H1 (cell line): ENCODE results near the gene DOP1B. TPM values are rescaled to one million over a fixed set of nuclear protein-coding genes. Genes with fewer than 3 reads are reported as not detected.

Experiments
- BRCA1 ChIP-seq: IDR thresholded peaks from 2 replicates; pipeline ENCODE4 v1.6.1; 2012; ENCODE audit warnings: low read depth, low read length, improper control_type of control experiment
- RBBP5 ChIP-seq: IDR thresholded peaks from 2 replicates; pipeline ENCODE4 v1.7.1; 2012; ENCODE audit warnings: low read depth, mild to moderate bottlenecking, inconsistent platforms, low read length, moderate library complexity, borderline replicate concordance
- SP4 ChIP-seq: IDR thresholded peaks from 2 replicates; pipeline ENCODE4 v1.6.1; 2012; ENCODE audit warnings: low read length, inconsistent platforms
- polyA plus RNA-seq, 7 experiments: library from polyadenylated mRNA; depleted of rRNA in 3 of 7; stranded (reverse) in 5 of 7; unstranded in 2 of 7; fragments of >200 nt in 5 of 7; fragments of 200-250 nt in 2 of 7; gene quantifications; 1 replicate in 5 of 7; 2 replicates in 1 of 7; 4 replicates in 1 of 7; pipeline versions ENCODE4 v1.2.1 to v1.2.3, GENCODE V29; 2011 to 2013; ENCODE audit warnings: missing spikeins in 2 of 7, mixed read lengths in 2 of 7
- total RNA-seq: library from RNA; stranded (reverse); fragmentation: NEBNext Ultra II Directional; extraction: Animal tissue kit (Norgen Biotek cat#: 25700); gene quantifications from 2 replicates; pipeline ENCODE4 v1.2.1, GENCODE V29; 2021
- TF ChIP-seq, protein P1 (sequence below): fragments of 300-600 bp; sonication (generic); IDR thresholded peaks from 2 replicates; pipeline ENCODE4 v1.7.1; 2012; ENCODE audit warnings: low read length, moderate library complexity, mild to moderate bottlenecking, inconsistent platforms; ENCODE audit not compliant: insufficient replicate concordance

The DOP1B gene
- total and polyA plus RNA-seq, 2 of the 8 experiments (the other 6 are each of a cell fraction or from before 2014, with no cell fraction given): 2.8 to 9.9 TPM

- TF ChIP-seq RBBP5: no peak
- TF ChIP-seq, protein P1, sequence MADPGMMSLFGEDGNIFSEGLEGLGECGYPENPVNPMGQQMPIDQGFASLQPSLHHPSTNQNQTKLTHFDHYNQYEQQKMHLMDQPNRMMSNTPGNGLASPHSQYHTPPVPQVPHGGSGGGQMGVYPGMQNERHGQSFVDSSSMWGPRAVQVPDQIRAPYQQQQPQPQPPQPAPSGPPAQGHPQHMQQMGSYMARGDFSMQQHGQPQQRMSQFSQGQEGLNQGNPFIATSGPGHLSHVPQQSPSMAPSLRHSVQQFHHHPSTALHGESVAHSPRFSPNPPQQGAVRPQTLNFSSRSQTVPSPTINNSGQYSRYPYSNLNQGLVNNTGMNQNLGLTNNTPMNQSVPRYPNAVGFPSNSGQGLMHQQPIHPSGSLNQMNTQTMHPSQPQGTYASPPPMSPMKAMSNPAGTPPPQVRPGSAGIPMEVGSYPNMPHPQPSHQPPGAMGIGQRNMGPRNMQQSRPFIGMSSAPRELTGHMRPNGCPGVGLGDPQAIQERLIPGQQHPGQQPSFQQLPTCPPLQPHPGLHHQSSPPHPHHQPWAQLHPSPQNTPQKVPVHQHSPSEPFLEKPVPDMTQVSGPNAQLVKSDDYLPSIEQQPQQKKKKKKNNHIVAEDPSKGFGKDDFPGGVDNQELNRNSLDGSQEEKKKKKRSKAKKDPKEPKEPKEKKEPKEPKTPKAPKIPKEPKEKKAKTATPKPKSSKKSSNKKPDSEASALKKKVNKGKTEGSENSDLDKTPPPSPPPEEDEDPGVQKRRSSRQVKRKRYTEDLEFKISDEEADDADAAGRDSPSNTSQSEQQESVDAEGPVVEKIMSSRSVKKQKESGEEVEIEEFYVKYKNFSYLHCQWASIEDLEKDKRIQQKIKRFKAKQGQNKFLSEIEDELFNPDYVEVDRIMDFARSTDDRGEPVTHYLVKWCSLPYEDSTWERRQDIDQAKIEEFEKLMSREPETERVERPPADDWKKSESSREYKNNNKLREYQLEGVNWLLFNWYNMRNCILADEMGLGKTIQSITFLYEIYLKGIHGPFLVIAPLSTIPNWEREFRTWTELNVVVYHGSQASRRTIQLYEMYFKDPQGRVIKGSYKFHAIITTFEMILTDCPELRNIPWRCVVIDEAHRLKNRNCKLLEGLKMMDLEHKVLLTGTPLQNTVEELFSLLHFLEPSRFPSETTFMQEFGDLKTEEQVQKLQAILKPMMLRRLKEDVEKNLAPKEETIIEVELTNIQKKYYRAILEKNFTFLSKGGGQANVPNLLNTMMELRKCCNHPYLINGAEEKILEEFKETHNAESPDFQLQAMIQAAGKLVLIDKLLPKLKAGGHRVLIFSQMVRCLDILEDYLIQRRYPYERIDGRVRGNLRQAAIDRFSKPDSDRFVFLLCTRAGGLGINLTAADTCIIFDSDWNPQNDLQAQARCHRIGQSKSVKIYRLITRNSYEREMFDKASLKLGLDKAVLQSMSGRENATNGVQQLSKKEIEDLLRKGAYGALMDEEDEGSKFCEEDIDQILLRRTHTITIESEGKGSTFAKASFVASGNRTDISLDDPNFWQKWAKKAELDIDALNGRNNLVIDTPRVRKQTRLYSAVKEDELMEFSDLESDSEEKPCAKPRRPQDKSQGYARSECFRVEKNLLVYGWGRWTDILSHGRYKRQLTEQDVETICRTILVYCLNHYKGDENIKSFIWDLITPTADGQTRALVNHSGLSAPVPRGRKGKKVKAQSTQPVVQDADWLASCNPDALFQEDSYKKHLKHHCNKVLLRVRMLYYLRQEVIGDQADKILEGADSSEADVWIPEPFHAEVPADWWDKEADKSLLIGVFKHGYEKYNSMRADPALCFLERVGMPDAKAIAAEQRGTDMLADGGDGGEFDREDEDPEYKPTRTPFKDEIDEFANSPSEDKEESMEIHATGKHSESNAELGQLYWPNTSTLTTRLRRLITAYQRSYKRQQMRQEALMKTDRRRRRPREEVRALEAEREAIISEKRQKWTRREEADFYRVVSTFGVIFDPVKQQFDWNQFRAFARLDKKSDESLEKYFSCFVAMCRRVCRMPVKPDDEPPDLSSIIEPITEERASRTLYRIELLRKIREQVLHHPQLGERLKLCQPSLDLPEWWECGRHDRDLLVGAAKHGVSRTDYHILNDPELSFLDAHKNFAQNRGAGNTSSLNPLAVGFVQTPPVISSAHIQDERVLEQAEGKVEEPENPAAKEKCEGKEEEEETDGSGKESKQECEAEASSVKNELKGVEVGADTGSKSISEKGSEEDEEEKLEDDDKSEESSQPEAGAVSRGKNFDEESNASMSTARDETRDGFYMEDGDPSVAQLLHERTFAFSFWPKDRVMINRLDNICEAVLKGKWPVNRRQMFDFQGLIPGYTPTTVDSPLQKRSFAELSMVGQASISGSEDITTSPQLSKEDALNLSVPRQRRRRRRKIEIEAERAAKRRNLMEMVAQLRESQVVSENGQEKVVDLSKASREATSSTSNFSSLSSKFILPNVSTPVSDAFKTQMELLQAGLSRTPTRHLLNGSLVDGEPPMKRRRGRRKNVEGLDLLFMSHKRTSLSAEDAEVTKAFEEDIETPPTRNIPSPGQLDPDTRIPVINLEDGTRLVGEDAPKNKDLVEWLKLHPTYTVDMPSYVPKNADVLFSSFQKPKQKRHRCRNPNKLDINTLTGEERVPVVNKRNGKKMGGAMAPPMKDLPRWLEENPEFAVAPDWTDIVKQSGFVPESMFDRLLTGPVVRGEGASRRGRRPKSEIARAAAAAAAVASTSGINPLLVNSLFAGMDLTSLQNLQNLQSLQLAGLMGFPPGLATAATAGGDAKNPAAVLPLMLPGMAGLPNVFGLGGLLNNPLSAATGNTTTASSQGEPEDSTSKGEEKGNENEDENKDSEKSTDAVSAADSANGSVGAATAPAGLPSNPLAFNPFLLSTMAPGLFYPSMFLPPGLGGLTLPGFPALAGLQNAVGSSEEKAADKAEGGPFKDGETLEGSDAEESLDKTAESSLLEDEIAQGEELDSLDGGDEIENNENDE: no peak
- TF ChIP-seq SP4: no peak
- no peak for TF ChIP-seq BRCA1
Measured at GRCh38 chr21:36120304-36120888, 36.2 kb upstream of the DOP1B start (continued).
